ENCODE measurements around the gene ASCC1.

Gene ASCC1

GRCh38 chr10:72059843-72060822, 155.9 kb downstream of the ASCC1 start:
- no peak overlapping the region for H3K4me3 ChIP-seq (ENCODE audit: low read length)
- no peak for TF ChIP-seq CTCF (IDR thresholded peaks at IDR 0.05; ENCODE audit: insufficient read depth, low read depth, low read length, missing control alignments)
- no peak for DNase-seq (ENCODE audit: low read depth)

GRCh38 chr10:72058989-72059842, 156.9 kb downstream of the ASCC1 start:
- no peak for TF ChIP-seq CTCF (IDR thresholded peaks at IDR 0.05; ENCODE audit: insufficient read depth, low read depth, low read length, missing control alignments)
- H3K4me3 ChIP-seq (ENCODE audit: low read length) = no peak overlapping the region
- no peak for DNase-seq (ENCODE audit: low read depth)

GRCh38 chr10:72058347-72058898, 157.7 kb downstream of the ASCC1 start:
- no peak for DNase-seq (ENCODE audit: low read depth)
- no peak overlapping the region for H3K4me3 ChIP-seq (ENCODE audit: low read length)
- TF ChIP-seq CTCF (IDR thresholded peaks at IDR 0.05; ENCODE audit: insufficient read depth, low read depth, low read length, missing control alignments) = no peak

- no peak for TF ChIP-seq CTCF (IDR thresholded peaks at IDR 0.05; ENCODE audit: insufficient read depth, low read depth, low read length, missing control alignments)
- DNase-seq (ENCODE audit: low read depth) = no peak
- no peak overlapping the region for H3K4me3 ChIP-seq (ENCODE audit: low read length)
Measured at GRCh38 chr10:72056932-72057751, 158.9 kb downstream of the ASCC1 start.

- H3K4me3 ChIP-seq (ENCODE audit: low read length) = no peak overlapping the region
- no peak for DNase-seq (ENCODE audit: low read depth)
Measured at GRCh38 chr10:72056113-72056512, 160.0 kb downstream of the ASCC1 start.

More at GRCh38 chr10:72056113-72056512, 160.0 kb downstream of the ASCC1 start:
- no peak for TF ChIP-seq CTCF (IDR thresholded peaks at IDR 0.05; ENCODE audit: insufficient read depth, low read depth, low read length, missing control alignments)

All from epithelial cell of esophagus (primary cell).